Psoas muscle (tissue), 8 donors: ENCODE data around the gene FAAP24. TPM values are rescaled to one million over a fixed set of nuclear protein-coding genes. Genes with fewer than 3 reads are reported as not detected.
"Not testable (repeated sequence)": the region's sequence is repeated elsewhere in the genome, so short reads cannot be mapped to it uniquely, and the experiment has no call there.

Experiments used
- ATAC-seq, 4 donors: fragments of 200-7000 bp; cut with Tn5 transposase; one replicate each; pipeline ENCODE4 v1.9.1; 2020; ENCODE audit warnings: moderate library complexity in 3 of 4, mild to moderate bottlenecking in 2 of 4
- DNase-seq, 2 donors: peaks; one replicate each; pipeline ENCODE4 v3.0.0-alpha.2; 2020
- H3K27ac ChIP-seq: fragments of 200-600 bp; one replicate; pipeline ENCODE4 v1.8.0; 2022
- H3K27me3 ChIP-seq, 3 donors: fragments of 200-600 bp in 1 of 3; one replicate each; pipeline versions ENCODE4 v1.6.1 to v1.8.0; 2013 to 2022; ENCODE audit warnings: low read length in 2 of 3, mild to moderate bottlenecking in 2 of 3, moderate library complexity in 1 of 3; ENCODE audit not compliant: insufficient read depth in 3 of 3
- H3K36me3 ChIP-seq, 2 donors: fragments of 200-600 bp in 1 of 2; one replicate each; pipeline versions ENCODE4 v1.6.1 to v1.8.0; 2013 to 2022; ENCODE audit warnings: low read depth in 1 of 2, mild to moderate bottlenecking in 1 of 2, moderate library complexity in 1 of 2; ENCODE audit not compliant: insufficient read depth in 1 of 2
- H3K4me1 ChIP-seq: fragments of 200-600 bp; one replicate; pipeline ENCODE4 v1.8.0; 2022
- H3K4me3 ChIP-seq: fragments of 200-600 bp; one replicate; pipeline ENCODE4 v1.8.0; 2022; ENCODE audit warnings: mild to moderate bottlenecking
- H3K9me3 ChIP-seq: fragments of 200-600 bp; one replicate; pipeline ENCODE4 v1.8.0; 2022
- CTCF ChIP-seq: fragments of 200-600 bp; IDR thresholded peaks from one replicate; pipeline ENCODE4 v1.8.0; 2022; ENCODE audit warnings: antibody characterized with exemption
- WGBS, 3 donors: extraction: QIAGEN DNeasy Blood & Tissue Kit; methylation state at CpG; one replicate each; pipeline versions ENCODE4 v1.1.6 to v1.1.7; 2013; 5-methylcytosine and 5-hydroxymethylcytosine counted together
- intact Hi-C, 2 donors: fragments of 100-400 bp; cut with DNase I; formaldehyde crosslinking; loops; one replicate each; pipeline versions ENCODE4 v1.11.0 to v1.14.2; 2022
- polyA plus RNA-seq, 3 donors: library from polyadenylated mRNA; stranded (reverse); fragments of 200-250 nt; gene quantifications; one replicate each; pipeline ENCODE4 v1.2.3, GENCODE V29; 2013
- total RNA-seq, 4 donors: library from RNA; stranded (reverse); fragmentation: NEBNext Ultra II Directional in 2 of 4; extraction: Animal tissue kit (Norgen Biotek cat#: 25700) in 2 of 4; gene quantifications; one replicate each; pipeline versions ENCODE4 v1.2.1 to v1.2.4, GENCODE V29; 2021 to 2023
- donor health status: healthy with polysubstance abuse.
- donor health status: DM: no; HTN: no; CAD: no; lungs with moderate emphysema.
- donor health status: Bipolar disorder and iron deficiency.
- donor health status: healthy.
- donor health status: DM: yes; HTN: yes; CAD: no.
- donor health status: DM: no; HTN: no; CAD: no.
- donor health status: DM: no; HTN: no; CAD: no.
- donor health status: DM: yes; HTN: yes; CAD: no.

Gene FAAP24
- total and polyA plus RNA-seq, 7 donors = 0.12 to 2.9 (median 0.41) TPM; not detected in 1

GRCh38 chr19:32977280-32977679 is 5.2 kb downstream of the FAAP24 start:
- Histone ChIP-seq H3K4me3 (no peak overlapping the region), H3K27ac (no peak overlapping the region), H3K36me3 (no peaks in the 10 kb centered on the region), H3K4me1 (no peaks in the 10 kb centered on the region), H3K27me3 (no peaks in the 10 kb centered on the region), H3K9me3 (no peaks in the 10 kb centered on the region)
- ATAC-seq (no peak), DNase-seq (no peak)
- 77 to 89% (median 79%) methylated on average over 7 of the region's 7 CpGs for WGBS, 3 donors
- no peak for TF ChIP-seq CTCF
- intact Hi-C loops = loop anchor here in 1 of 2 donors (5.0 kb wide), 1 partner anchor 105 kb away; the partner anchor contains the start of gene GPATCH1

GRCh38 chr19:32977813-32978212 is 5.8 kb downstream of the FAAP24 start:
- not testable (repeated sequence) for H3K9me3 ChIP-seq
- intact Hi-C loops = loop anchor here in 1 of 2 donors (5.0 kb wide), 1 partner anchor 104 kb away; the partner anchor contains the start of gene GPATCH1

GRCh38 chr19:32979807-32980206 is 7.8 kb downstream of the FAAP24 start:
- intact Hi-C loops = loop anchor here in 1 of 2 donors (5.0 kb wide), 1 partner anchor 102 kb away; the partner anchor contains the start of gene GPATCH1
- not testable (repeated sequence) for H3K4me3 ChIP-seq, H3K9me3 ChIP-seq, ATAC-seq, H3K27me3 ChIP-seq, H3K27ac ChIP-seq, H3K36me3 ChIP-seq, H3K4me1 ChIP-seq, DNase-seq
- 86 to 93% (median 91%) methylated on average over 7 of the region's 7 CpGs for WGBS, 3 donors

More at GRCh38 chr19:32977813-32978212, 5.8 kb downstream of the FAAP24 start:
- H3K27ac ChIP-seq, H3K4me3 ChIP-seq, DNase-seq, H3K27me3 ChIP-seq, H3K36me3 ChIP-seq, H3K4me1 ChIP-seq, ATAC-seq: not testable (repeated sequence)
- WGBS, 3 donors = 91 to 98% (median 94%) methylated on average over 4 of the region's 4 CpGs

- WGBS, 3 donors = 93 to 98% (median 93%) methylated on average over 5 to 6 of the region's 6 CpGs
- H3K36me3 ChIP-seq, H3K4me1 ChIP-seq, H3K27ac ChIP-seq, ATAC-seq, H3K4me3 ChIP-seq, H3K9me3 ChIP-seq, intact Hi-C loops, H3K27me3 ChIP-seq, DNase-seq: not testable (repeated sequence)
These were observed 10.4 kb downstream of the FAAP24 start for GRCh38 chr19:32982488-32982887.

GRCh38 chr19:32988254-32988653 is 16.2 kb downstream of the FAAP24 start:
- ATAC-seq, H3K9me3 ChIP-seq, H3K27me3 ChIP-seq, intact Hi-C loops, H3K4me1 ChIP-seq, H3K27ac ChIP-seq, H3K36me3 ChIP-seq, DNase-seq, H3K4me3 ChIP-seq: not testable (repeated sequence)
- WGBS, 3 donors = 86 to 91% (median 90%) methylated on average over 5 of the region's 5 CpGs

GRCh38 chr19:32988724-32989123 is 16.7 kb downstream of the FAAP24 start:
- no peak for TF ChIP-seq CTCF
- Histone ChIP-seq H3K4me3 (no peak overlapping the region), H3K4me1 (no peaks in the 10 kb centered on the region), H3K27ac (no peak overlapping the region), H3K27me3 (no peaks in the 10 kb centered on the region), H3K36me3 (no peaks in the 10 kb centered on the region), H3K9me3 (no peaks in the 10 kb centered on the region)
- ATAC-seq = no peak
- intact Hi-C loops = no loop called here
- no peak for DNase-seq
- 78 to 81% (median 80%) methylated on average over 5 of the region's 5 CpGs for WGBS, 3 donors

GRCh38 chr19:32995966-32996365 is 23.9 kb downstream of the FAAP24 start:
- H3K27me3 ChIP-seq, H3K36me3 ChIP-seq, H3K4me3 ChIP-seq, ATAC-seq, DNase-seq, intact Hi-C loops, H3K27ac ChIP-seq, H3K9me3 ChIP-seq, H3K4me1 ChIP-seq: not testable (repeated sequence)
- 89 to 94% (median 91%) methylated on average over 16 to 17 of the region's 17 CpGs for WGBS, 3 donors

- H3K36me3 ChIP-seq, H3K4me3 ChIP-seq, H3K9me3 ChIP-seq, intact Hi-C loops, H3K27me3 ChIP-seq, ATAC-seq, DNase-seq, H3K27ac ChIP-seq, H3K4me1 ChIP-seq: not testable (repeated sequence)
- WGBS, 3 donors = 78 to 81% (median 79%) methylated on average over 7 of the region's 7 CpGs
These were observed 25.0 kb downstream of the FAAP24 start for GRCh38 chr19:32997061-32997464.
